ENCODE results near the gene GNLY. TPM values are rescaled to one million over a fixed set of nuclear protein-coding genes. Genes with fewer than 3 reads are reported as not detected.

GNLY gene
- total and polyA plus RNA-seq, 9 of the 15 experiments (the other 6 are each of a cell fraction or from before 2014, with no cell fraction given): not detected

GRCh38 chr2:85708641-85709040, 14.5 kb downstream of the GNLY start:
- H3K9me3 ChIP-seq (replicated peaks; ENCODE audit: control insufficient read depth, insufficient read depth, low read depth, low read length): no peaks in the 10 kb centered on the region
- intact Hi-C loops (cut with micrococcal nuclease) (loop anchor here (5.0 kb wide), 1 partner anchor 291 kb away; the partner anchor contains the start of gene SH2D6), in situ Hi-C loops (cut with MboI) (no loop called here)
- peaks cover 5 to 31% of the 10 kb centered on the region in 2 experiments for H3K4me1 ChIP-seq (replicated peaks in 1 of 2; ENCODE audit: control insufficient read depth in 2 of 2, insufficient read depth in 2 of 2, low read length in 2 of 2)
- ChIA-PET CTCF (ENCODE audit: low intra/inter-chr PET ratio) (no interaction called here), POLR2A (interaction anchor here (0.5 kb wide), 1 partner anchor 318 kb away, joined by 3 read pairs; no protein-coding TSS in a partner anchor)
- no peak overlapping the region for H3K4me2 ChIP-seq (ENCODE audit: insufficient read depth, low read length)
- H4K20me1 ChIP-seq (replicated peaks; ENCODE audit: control insufficient read depth, insufficient read depth, low read length): no peaks in the 10 kb centered on the region
- no peak overlapping the region for H3K9ac ChIP-seq (ENCODE audit: insufficient read depth in 1 of 2, low read depth in 2 of 2, low read length in 2 of 2)
- FAIRE-seq (no peak), DNase-seq (ENCODE audit: extremely low read depth in 1 of 4, low spot score in 3 of 4) (no peak), ATAC-seq (no peak)
- no peak overlapping the region for H2AFZ ChIP-seq (ENCODE audit: low read depth, low read length)
- H3K27me3 ChIP-seq (ENCODE audit: control insufficient read depth in 2 of 2, insufficient read depth in 2 of 2, low read length in 2 of 2): peaks cover 0 to 18% of the 10 kb centered on the region in 2 experiments; a peak in 3 of 5 replicates
- no TSS peak for BruUV-seq (replicated peaks)
- H3K4me3 ChIP-seq: no peak overlapping the region
- 6% methylated on average over 1 of the region's 1 CpG for WGBS (ENCODE audit: insufficient coverage, low coverage, missing lambda C conversion rate)
- no peak overlapping the region for H3K27ac ChIP-seq (ENCODE audit: extremely low read depth, low read depth, low read length)
- no peaks in the 10 kb centered on the region for H3K9me1 ChIP-seq (ENCODE audit: control insufficient read depth, insufficient read depth, low read length)
- no peaks in the 10 kb centered on the region for H3K79me2 ChIP-seq (ENCODE audit: control insufficient read depth, insufficient read depth, low read length)
- no peaks in the 10 kb centered on the region for H3K36me3 ChIP-seq (ENCODE audit: control insufficient read depth, insufficient read depth, low read length)
- TF ChIP-seq POLR2G (IDR thresholded peaks at IDR 0.05; ENCODE audit: low read depth, low read length): no peak
- no peak for TF ChIP-seq E2F5 (CRISPR knock-in tag; IDR thresholded peaks at IDR 0.05)
- TF ChIP-seq, protein P1, sequence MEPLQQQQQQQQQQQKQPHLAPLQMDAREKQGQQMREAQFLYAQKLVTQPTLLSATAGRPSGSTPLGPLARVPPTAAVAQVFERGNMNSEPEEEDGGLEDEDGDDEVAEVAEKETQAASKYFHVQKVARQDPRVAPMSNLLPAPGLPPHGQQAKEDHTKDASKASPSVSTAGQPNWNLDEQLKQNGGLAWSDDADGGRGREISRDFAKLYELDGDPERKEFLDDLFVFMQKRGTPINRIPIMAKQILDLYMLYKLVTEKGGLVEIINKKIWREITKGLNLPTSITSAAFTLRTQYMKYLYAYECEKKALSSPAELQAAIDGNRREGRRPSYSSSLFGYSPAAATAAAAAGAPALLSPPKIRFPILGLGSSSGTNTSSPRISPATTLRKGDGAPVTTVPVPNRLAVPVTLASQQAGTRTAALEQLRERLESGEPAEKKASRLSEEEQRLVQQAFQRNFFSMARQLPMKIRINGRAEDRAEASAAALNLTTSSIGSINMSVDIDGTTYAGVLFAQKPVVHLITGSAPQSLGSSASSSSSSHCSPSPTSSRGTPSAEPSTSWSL (CRISPR knock-in tag; IDR thresholded peaks at IDR 0.05; ENCODE audit: borderline replicate concordance): no peak
- no peak for TF ChIP-seq ZNF232 (CRISPR knock-in tag; IDR thresholded peaks at IDR 0.05)
- no peak for TF ChIP-seq MTA1 (IDR thresholded peaks at IDR 0.05; ENCODE audit: borderline replicate concordance)
- TF ChIP-seq, protein P2, sequence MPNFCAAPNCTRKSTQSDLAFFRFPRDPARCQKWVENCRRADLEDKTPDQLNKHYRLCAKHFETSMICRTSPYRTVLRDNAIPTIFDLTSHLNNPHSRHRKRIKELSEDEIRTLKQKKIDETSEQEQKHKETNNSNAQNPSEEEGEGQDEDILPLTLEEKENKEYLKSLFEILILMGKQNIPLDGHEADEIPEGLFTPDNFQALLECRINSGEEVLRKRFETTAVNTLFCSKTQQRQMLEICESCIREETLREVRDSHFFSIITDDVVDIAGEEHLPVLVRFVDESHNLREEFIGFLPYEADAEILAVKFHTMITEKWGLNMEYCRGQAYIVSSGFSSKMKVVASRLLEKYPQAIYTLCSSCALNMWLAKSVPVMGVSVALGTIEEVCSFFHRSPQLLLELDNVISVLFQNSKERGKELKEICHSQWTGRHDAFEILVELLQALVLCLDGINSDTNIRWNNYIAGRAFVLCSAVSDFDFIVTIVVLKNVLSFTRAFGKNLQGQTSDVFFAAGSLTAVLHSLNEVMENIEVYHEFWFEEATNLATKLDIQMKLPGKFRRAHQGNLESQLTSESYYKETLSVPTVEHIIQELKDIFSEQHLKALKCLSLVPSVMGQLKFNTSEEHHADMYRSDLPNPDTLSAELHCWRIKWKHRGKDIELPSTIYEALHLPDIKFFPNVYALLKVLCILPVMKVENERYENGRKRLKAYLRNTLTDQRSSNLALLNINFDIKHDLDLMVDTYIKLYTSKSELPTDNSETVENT (CRISPR knock-in tag; IDR thresholded peaks at IDR 0.05): no peak
- no peak for TF ChIP-seq CBFA2T2 (conservative IDR thresholded peaks at IDR 0.05)
- TF ChIP-seq SRSF3 (IDR thresholded peaks at IDR 0.05; ENCODE audit: insufficient read depth, low read length): no peak
- TF ChIP-seq MXI1 (IDR thresholded peaks at IDR 0.05; ENCODE audit: low read depth, low read length): no peak
